Brain microvascular endothelial cell (primary cell): ENCODE data around the gene BZW1.

ENCODE experiments used
- DNase-seq: peaks from one replicate; pipeline ENCODE4 v3.0.0-alpha.2; 2020
- H3K27ac ChIP-seq: fragments of 250-450 bp; sonication (Bioruptor Pico); 2 replicates; pipeline ENCODE4 v1.5.1; 2020; ENCODE audit warnings: mild to moderate bottlenecking, moderate library complexity
- H3K27me3 ChIP-seq: fragments of 250-450 bp; sonication (Bioruptor Pico); replicated peaks from 2 replicates; pipeline ENCODE4 v1.5.1; 2020; ENCODE audit warnings: mild to moderate bottlenecking
- H3K36me3 ChIP-seq: fragments of 250-450 bp; sonication (Bioruptor Pico); replicated peaks from 2 replicates; pipeline ENCODE4 v1.5.1; 2020; ENCODE audit warnings: mild to moderate bottlenecking
- H3K4me3 ChIP-seq: 2 replicates; pipeline ENCODE4 v1.5.1; 2011; ENCODE audit warnings: low read depth, mild to moderate bottlenecking, control low read depth, low read length, moderate library complexity
- CTCF ChIP-seq: IDR thresholded peaks from 2 replicates; pipeline ENCODE4 v1.5.1; 2011; ENCODE audit warnings: low read depth, mild to moderate bottlenecking, moderate library complexity, low read length, control low read depth, inconsistent platforms; ENCODE audit errors: missing control alignments
- in situ Hi-C: cut with HindIII; loops from 2 replicates; pipeline ENCODE4 v1.10.0; 2017; ENCODE audit warnings: low sequenced_read_pairs, low pct_ligation_motif_present

BZW1 gene

GRCh38 chr2:200767111-200767885 lies 44.4 kb upstream of the BZW1 start:
- Histone ChIP-seq H3K36me3 (no peaks in the 10 kb centered on the region), H3K27me3 (no peaks in the 10 kb centered on the region), H3K4me3 (no peak overlapping the region), H3K27ac (no peak overlapping the region)
- TF ChIP-seq CTCF = no peak
- DNase-seq = no peak
- in situ Hi-C loops = no loop called here

GRCh38 chr2:200770847-200771246 lies 40.9 kb upstream of the BZW1 start:
- in situ Hi-C loops = no loop called here
- no peaks in the 10 kb centered on the region for H3K27me3 ChIP-seq
- DNase-seq = no peak
- H3K4me3 ChIP-seq = no peak overlapping the region
- TF ChIP-seq CTCF = no peak
- H3K36me3 ChIP-seq = no peaks in the 10 kb centered on the region
- no peak overlapping the region for H3K27ac ChIP-seq

- no peak overlapping the region for H3K27ac ChIP-seq
- in situ Hi-C loops = no loop called here
Measured at GRCh38 chr2:200772620-200773019, 39.1 kb upstream of the BZW1 start.

GRCh38 chr2:200773083-200773482 lies 38.6 kb upstream of the BZW1 start:
- Histone ChIP-seq H3K27ac (no peak overlapping the region), H3K36me3 (no peaks in the 10 kb centered on the region), H3K27me3 (no peaks in the 10 kb centered on the region), H3K4me3 (no peak overlapping the region)
- no peak for TF ChIP-seq CTCF
- in situ Hi-C loops = no loop called here
- DNase-seq = no peak

More at GRCh38 chr2:200772620-200773019, 39.1 kb upstream of the BZW1 start:
- Histone ChIP-seq H3K4me3 (no peak overlapping the region), H3K36me3 (no peaks in the 10 kb centered on the region), H3K27me3 (no peaks in the 10 kb centered on the region)
- TF ChIP-seq CTCF = no peak
- DNase-seq = no peak

GRCh38 chr2:200774920-200775319 lies 36.8 kb upstream of the BZW1 start:
- Histone ChIP-seq H3K27me3 (no peaks in the 10 kb centered on the region), H3K36me3 (no peaks in the 10 kb centered on the region), H3K27ac (no peak overlapping the region), H3K4me3 (no peak overlapping the region)
- in situ Hi-C loops = no loop called here
- no peak for TF ChIP-seq CTCF
- no peak for DNase-seq

- in situ Hi-C loops = no loop called here
- TF ChIP-seq CTCF = no peak
- no peak for DNase-seq
- Histone ChIP-seq H3K4me3 (no peak overlapping the region), H3K27me3 (no peaks in the 10 kb centered on the region), H3K36me3 (no peaks in the 10 kb centered on the region), H3K27ac (no peak overlapping the region)
Measured at GRCh38 chr2:200777275-200777674, 34.4 kb upstream of the BZW1 start.
